Measurements from ENCODE around the gene MELTF. TPM values are rescaled to one million over a fixed set of nuclear protein-coding genes. Genes with fewer than 3 reads are reported as not detected.

MELTF gene
- total RNA-seq, 1 experiment from 2014 or later = 7.3 TPM

GRCh38 chr3:197010556-197011351 is 18.9 kb downstream of the MELTF start:
- POLR2A ChIA-PET = no interaction called here
- no peaks in the 10 kb centered on the region for H3K9me3 Mint-ChIP-seq
- no peaks in the 10 kb centered on the region for H3K4me1 Mint-ChIP-seq
- no peak for ATAC-seq
- no peak overlapping the region for H3K27ac Mint-ChIP-seq
- no peak for TF ChIP-seq TCF7 (CRISPR knock-in tag; IDR thresholded peaks at IDR 0.05; ENCODE audit: low read depth)
- TF ChIP-seq ZNF317 (CRISPR knock-in tag; IDR thresholded peaks at IDR 0.05; ENCODE audit: borderline replicate concordance, low read depth) = no peak
- TF ChIP-seq PRRX2 (CRISPR knock-in tag; IDR thresholded peaks at IDR 0.05) = no peak
- TF ChIP-seq RORB (CRISPR knock-in tag; IDR thresholded peaks at IDR 0.05) = no peak
- no peak for DNase-seq (ENCODE audit: low spot score)
- CTCF ChIA-PET = no interaction called here
- H3K4me3 Mint-ChIP-seq = no peak overlapping the region
- no peaks in the 10 kb centered on the region for H3K36me3 Mint-ChIP-seq
- no peaks in the 10 kb centered on the region; the same call in 1 of the 2 replicates for H3K27me3 Mint-ChIP-seq (ENCODE audit: low read depth)

- DNase-seq (ENCODE audit: low spot score) = no peak
- POLR2A ChIA-PET = no interaction called here
- no peak overlapping the region for H3K27ac Mint-ChIP-seq
Observed at GRCh38 chr3:197009532-197010019, 20.0 kb downstream of the MELTF start.

GRCh38 chr3:197008436-197009209 is 21.0 kb downstream of the MELTF start:
- Mint-ChIP-seq H3K4me1 (peaks cover 9% of the 10 kb centered on the region), H3K4me3 (no peak overlapping the region), H3K36me3 (no peaks in the 10 kb centered on the region), H3K9me3 (no peaks in the 10 kb centered on the region), H3K27me3 (ENCODE audit: low read depth) (peaks cover 20% of the 10 kb centered on the region), H3K27ac (no peak overlapping the region)
- DNase-seq (ENCODE audit: low spot score) = no peak
- ChIA-PET POLR2A (no interaction called here), CTCF (no interaction called here)
- no peak for TF ChIP-seq NR2C2 (CRISPR knock-in tag; IDR thresholded peaks at IDR 0.05)
- no peak for TF ChIP-seq ZSCAN18 (CRISPR knock-in tag; IDR thresholded peaks at IDR 0.05)
- TF ChIP-seq FOXP1 (CRISPR knock-in tag; IDR thresholded peaks at IDR 0.05; ENCODE audit: borderline replicate concordance) = no peak
- no peak for TF ChIP-seq ARID4B (CRISPR knock-in tag; IDR thresholded peaks at IDR 0.05; ENCODE audit: borderline replicate concordance)
- TF ChIP-seq CTCF (IDR thresholded peaks at IDR 0.05) = no peak
- ATAC-seq = no peak

More at GRCh38 chr3:197009532-197010019, 20.0 kb downstream of the MELTF start:
- no peak for TF ChIP-seq CREM (CRISPR knock-in tag; IDR thresholded peaks at IDR 0.05)
- TF ChIP-seq GTF2I (CRISPR knock-in tag; conservative IDR thresholded peaks at IDR 0.05) = no peak
- TF ChIP-seq ZNF532 (CRISPR knock-in tag; IDR thresholded peaks at IDR 0.05; ENCODE audit: borderline replicate concordance) = no peak
- H3K27me3 Mint-ChIP-seq (ENCODE audit: low read depth) = peaks cover 11% of the 10 kb centered on the region
- no peak for ATAC-seq
- no peaks in the 10 kb centered on the region for H3K9me3 Mint-ChIP-seq
- H3K4me1 Mint-ChIP-seq = peaks cover under 1% of the 10 kb centered on the region
- CTCF ChIA-PET = interaction anchor here (1.1 kb wide), 1 partner anchor 20 kb away, joined by 4 read pairs; the partner anchor contains the start of gene MELTF
- no peak overlapping the region for H3K4me3 Mint-ChIP-seq
- H3K36me3 Mint-ChIP-seq = no peaks in the 10 kb centered on the region
